IPS DF 6.9 (cell line): ENCODE data around the gene ATMIN.

Source experiments
- DNase-seq: peaks from one replicate; pipeline ENCODE4 v3.0.0-alpha.2; 2013; ENCODE audit warnings: low read depth, low spot score
- H3K27ac ChIP-seq: one replicate; pipeline ENCODE4 v1.5.1; 2013; ENCODE audit warnings: low read length, control low read depth
- H3K27me3 ChIP-seq: 2 replicates; pipeline ENCODE4 v1.6.1; 2013; ENCODE audit warnings: mild to moderate bottlenecking, low read length; ENCODE audit not compliant: control insufficient read depth, insufficient read depth
- H3K36me3 ChIP-seq: 2 replicates; pipeline ENCODE4 v1.6.1; 2013; ENCODE audit warnings: low read length; ENCODE audit not compliant: control insufficient read depth, insufficient read depth
- H3K4me1 ChIP-seq: 2 replicates; pipeline ENCODE4 v1.6.1; 2013; ENCODE audit warnings: low read length; ENCODE audit not compliant: control insufficient read depth, insufficient read depth
- H3K4me3 ChIP-seq: 2 replicates; pipeline ENCODE4 v1.5.1; 2013; ENCODE audit warnings: mild to moderate bottlenecking, low read length
- H3K9me3 ChIP-seq: 2 replicates; pipeline ENCODE4 v1.6.1; 2013; ENCODE audit warnings: low read length, inconsistent platforms; ENCODE audit not compliant: control insufficient read depth, insufficient read depth
- WGBS: extraction: QIAGEN DNeasy Blood & Tissue Kit; methylation state at CpG from one replicate; pipeline ENCODE4 v1.1.7; 2013; ENCODE audit warnings: mixed read lengths, missing lambda C conversion rate; ENCODE audit not compliant: insufficient read length, insufficient coverage; 5-methylcytosine and 5-hydroxymethylcytosine counted together

Gene ATMIN

GRCh38 chr16:81067166-81067565 lies 31.5 kb downstream of the ATMIN start:
- DNase-seq, result no peak
- H3K36me3 ChIP-seq, result no peaks in the 10 kb centered on the region
- no CpG with 5 or more reads among the region's 1 CpG for WGBS
- H3K27me3 ChIP-seq, result no peaks in the 10 kb centered on the region
- no peaks in the 10 kb centered on the region for H3K4me1 ChIP-seq
- no peak overlapping the region for H3K4me3 ChIP-seq
- no peak overlapping the region for H3K27ac ChIP-seq
- no peaks in the 10 kb centered on the region; the same call in 1 of the 2 replicates for H3K9me3 ChIP-seq

- no peaks in the 10 kb centered on the region for H3K36me3 ChIP-seq
- H3K9me3 ChIP-seq, result no peaks in the 10 kb centered on the region; the same call in 1 of the 2 replicates
- H3K4me3 ChIP-seq, result no peak overlapping the region
- H3K27ac ChIP-seq, result no peak overlapping the region
- no peak for DNase-seq
- no CpG with 5 or more reads among the region's 4 CpGs for WGBS
- no peaks in the 10 kb centered on the region for H3K4me1 ChIP-seq
- no peaks in the 10 kb centered on the region for H3K27me3 ChIP-seq
Measured at GRCh38 chr16:81069063-81069462, 33.4 kb downstream of the ATMIN start.

DNA sequence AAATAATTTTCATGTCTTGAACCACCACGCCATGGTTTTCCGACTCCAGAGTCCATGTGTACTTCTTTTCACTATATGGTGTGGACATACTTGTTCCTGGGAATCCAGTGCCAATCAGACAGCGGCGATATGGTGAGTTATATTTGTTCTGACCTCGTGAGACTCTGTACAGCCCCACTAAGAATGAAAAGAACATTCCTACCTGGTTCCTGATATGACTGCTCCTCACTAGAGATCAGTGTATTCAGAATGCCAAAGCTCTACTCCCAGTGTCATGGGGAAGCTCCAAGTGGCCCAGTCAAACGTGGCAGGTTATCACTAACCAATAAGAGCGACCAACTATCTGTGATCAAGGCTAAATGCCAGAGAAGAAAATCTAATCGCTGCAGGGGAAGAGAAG lies 35.3 kb downstream of the ATMIN start:
- H3K4me1 ChIP-seq, result no peaks in the 10 kb centered on the region
- H3K27me3 ChIP-seq, result no peaks in the 10 kb centered on the region
- H3K27ac ChIP-seq, result no peak overlapping the region
- no peak for DNase-seq
- H3K9me3 ChIP-seq, result no peaks in the 10 kb centered on the region; the same call in 1 of the 2 replicates
- no peaks in the 10 kb centered on the region for H3K36me3 ChIP-seq
- no CpG with 5 or more reads among the region's 8 CpGs for WGBS
- no peak overlapping the region for H3K4me3 ChIP-seq

DNA sequence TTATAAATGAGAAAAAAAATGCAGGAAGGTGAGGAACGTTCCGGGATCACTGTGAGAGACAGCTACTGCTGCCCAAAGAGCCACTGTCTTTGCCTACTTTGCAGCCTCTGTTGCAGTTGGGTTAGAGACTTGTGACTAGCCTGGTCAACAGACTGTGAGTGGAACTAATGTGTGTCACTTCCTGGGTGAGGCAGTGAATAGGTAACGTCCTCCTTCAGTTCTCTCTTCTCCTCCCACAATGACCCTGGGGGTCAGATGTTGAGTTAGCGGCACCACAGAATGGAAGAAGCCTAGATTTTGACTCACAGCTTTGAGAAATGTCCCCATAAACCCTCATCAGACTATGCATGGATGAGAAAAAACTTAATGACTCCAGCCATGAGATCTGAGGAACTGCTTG lies 36.2 kb downstream of the ATMIN start:
- no peak for DNase-seq
- Histone ChIP-seq H3K27ac (no peak overlapping the region), H3K27me3 (no peaks in the 10 kb centered on the region), H3K9me3 (no peaks in the 10 kb centered on the region; the same call in 1 of the 2 replicates), H3K36me3 (no peaks in the 10 kb centered on the region), H3K4me1 (no peaks in the 10 kb centered on the region), H3K4me3 (no peak overlapping the region)
- no CpG with 5 or more reads among the region's 4 CpGs for WGBS

- Histone ChIP-seq H3K4me3 (no peak overlapping the region), H3K27ac (no peak overlapping the region), H3K36me3 (no peaks in the 10 kb centered on the region), H3K4me1 (no peaks in the 10 kb centered on the region), H3K9me3 (no peaks in the 10 kb centered on the region; the same call in 1 of the 2 replicates), H3K27me3 (no peaks in the 10 kb centered on the region)
- no CpG with 5 or more reads among the region's 5 CpGs for WGBS
- no peak for DNase-seq
Measured at GRCh38 chr16:81073560-81074330, 38.1 kb downstream of the ATMIN start.

- DNase-seq, result no peak
- H3K27ac ChIP-seq, result no peak overlapping the region
- H3K36me3 ChIP-seq, result no peaks in the 10 kb centered on the region
- no CpG with 5 or more reads among the region's 27 CpGs for WGBS
- peak overlapping the region; percentile 88 for H3K4me3 ChIP-seq
- H3K9me3 ChIP-seq, result no peaks in the 10 kb centered on the region
- H3K27me3 ChIP-seq, result no peaks in the 10 kb centered on the region
- H3K4me1 ChIP-seq, result no peaks in the 10 kb centered on the region
Measured at GRCh38 chr16:81076566-81077075, 41.0 kb downstream of the ATMIN start.

DNA sequence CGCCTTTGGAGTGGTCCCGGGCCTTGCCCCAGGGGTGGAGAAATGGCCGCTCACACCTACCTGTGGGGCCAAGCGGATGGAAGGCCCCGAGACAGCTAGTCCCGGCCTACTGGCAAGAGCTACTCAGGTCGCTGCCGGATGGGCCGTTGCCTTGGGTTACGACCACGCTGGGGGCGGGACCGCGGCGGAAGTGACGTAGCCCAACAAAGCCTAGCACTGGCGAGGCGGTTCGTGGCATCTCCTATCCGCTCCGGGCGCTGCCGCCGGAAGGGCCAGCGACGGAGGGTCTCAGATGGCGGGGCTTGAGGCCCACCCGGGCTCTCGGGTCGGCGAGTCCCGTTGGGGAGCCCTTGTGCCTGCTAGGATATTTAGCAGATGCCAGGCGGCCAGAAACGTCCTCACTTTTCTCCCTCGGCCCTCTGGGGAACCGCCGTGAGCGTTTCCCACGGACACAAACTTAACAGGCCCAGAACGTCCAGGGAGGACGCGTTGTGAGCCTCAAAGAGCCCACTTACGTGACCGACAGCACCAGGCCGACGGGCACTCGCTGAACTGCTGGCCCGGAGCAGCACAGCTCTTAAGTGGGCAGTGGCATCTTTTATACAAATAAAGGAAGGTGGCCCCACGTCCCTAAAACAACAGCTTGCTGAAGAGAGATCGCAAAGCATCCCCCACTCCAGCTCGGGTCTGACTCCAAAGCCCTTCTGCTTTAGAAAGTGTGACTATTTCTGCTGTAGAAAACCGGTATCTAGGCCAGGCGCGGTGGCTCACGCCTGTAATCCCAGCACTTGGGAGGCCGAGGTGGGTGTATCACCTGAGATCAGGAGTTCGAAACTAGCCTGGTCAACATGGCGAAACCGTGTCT lies 41.7 kb downstream of the ATMIN start, which contains the start of gene C16orf46:
Gene C16orf46 (minus strand): TSS at position 163 of the 865 bp plus-strand sequence. CDS start 13,283 bp downstream, outside the sequence.
- no peaks in the 10 kb centered on the region for H3K9me3 ChIP-seq
- no CpG with 5 or more reads among the region's 59 CpGs for WGBS
- H3K27me3 ChIP-seq, result no peaks in the 10 kb centered on the region
- H3K27ac ChIP-seq, result no peak within 1 kb of the TSS
- H3K4me3 ChIP-seq, result peak within 1 kb of the TSS; percentile 88
- no peaks in the 10 kb centered on the region for H3K4me1 ChIP-seq
- DNase-seq, result peak; percentile 89
- H3K36me3 ChIP-seq, result no peaks in the 10 kb centered on the region

GRCh38 chr16:81080233-81080632 lies 44.6 kb downstream of the ATMIN start:
- no peaks in the 10 kb centered on the region for H3K4me1 ChIP-seq
- H3K27me3 ChIP-seq, result no peaks in the 10 kb centered on the region
- WGBS, result no CpG with 5 or more reads among the region's 1 CpG
- no peak overlapping the region for H3K4me3 ChIP-seq
- H3K27ac ChIP-seq, result no peak overlapping the region
- DNase-seq, result no peak
- no peaks in the 10 kb centered on the region for H3K36me3 ChIP-seq
- no peaks in the 10 kb centered on the region for H3K9me3 ChIP-seq

- H3K4me3 ChIP-seq, result no peak overlapping the region
- no peaks in the 10 kb centered on the region for H3K9me3 ChIP-seq
- H3K4me1 ChIP-seq, result no peaks in the 10 kb centered on the region
- H3K27me3 ChIP-seq, result no peaks in the 10 kb centered on the region
- WGBS, result no CpG with 5 or more reads among the region's 4 CpGs
- H3K36me3 ChIP-seq, result no peaks in the 10 kb centered on the region
- no peak for DNase-seq
- H3K27ac ChIP-seq, result no peak overlapping the region
Measured at GRCh38 chr16:81081014-81081413, 45.4 kb downstream of the ATMIN start.

DNA sequence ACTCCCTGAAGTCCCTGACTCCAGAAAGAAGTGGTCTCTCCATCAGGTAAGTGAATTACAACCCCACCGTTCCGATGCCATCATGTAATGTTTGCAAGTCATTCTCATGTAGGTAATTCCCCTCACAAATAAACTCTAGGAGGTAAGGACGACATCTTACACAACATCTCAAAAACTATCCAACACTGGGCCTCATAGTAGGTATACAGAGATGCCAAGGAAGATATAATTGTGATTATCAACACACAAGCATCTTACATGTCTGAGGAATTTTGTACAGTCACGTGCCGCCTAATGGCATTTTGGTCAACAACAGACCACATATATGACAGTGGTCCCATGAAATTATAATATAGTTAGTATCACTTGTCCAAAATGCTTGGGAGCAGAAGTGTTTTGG lies 53.2 kb downstream of the ATMIN start:
- no peaks in the 10 kb centered on the region for H3K27me3 ChIP-seq
- H3K36me3 ChIP-seq, result no peaks in the 10 kb centered on the region
- H3K9me3 ChIP-seq, result no peaks in the 10 kb centered on the region
- no peak overlapping the region for H3K4me3 ChIP-seq
- no peaks in the 10 kb centered on the region for H3K4me1 ChIP-seq
- no CpG with 5 or more reads among the region's 5 CpGs for WGBS
- no peak overlapping the region for H3K27ac ChIP-seq
- no peak for DNase-seq
